Lower lobe of right lung (tissue), 2 donors: ENCODE data around the gene MAGI2. TPM values are rescaled to one million over a fixed set of nuclear protein-coding genes. Genes with fewer than 3 reads are reported as not detected.

ENCODE experiments used
- ATAC-seq, 2 donors: fragments of 200-7000 bp; cut with Tn5 transposase; one replicate each; pipeline ENCODE4 v1.9.1; 2020 to 2022; ENCODE audit warnings: mild to moderate bottlenecking in 2 of 2, moderate library complexity in 2 of 2
- DNase-seq: peaks from one replicate; pipeline ENCODE4 v3.0.0-alpha.2; 2020
- H3K27ac ChIP-seq: fragments of 200-600 bp; one replicate; pipeline ENCODE4 v1.8.0; 2022
- H3K27me3 ChIP-seq: fragments of 200-600 bp; one replicate; pipeline ENCODE4 v1.8.0; 2022; ENCODE audit warnings: low read depth
- H3K36me3 ChIP-seq: fragments of 200-600 bp; one replicate; pipeline ENCODE4 v1.8.0; 2022; ENCODE audit warnings: mild to moderate bottlenecking
- H3K4me1 ChIP-seq: fragments of 200-600 bp; one replicate; pipeline ENCODE4 v1.8.0; 2022
- H3K4me3 ChIP-seq: fragments of 200-600 bp; one replicate; pipeline ENCODE4 v1.8.0; 2022; ENCODE audit warnings: mild to moderate bottlenecking
- H3K9me3 ChIP-seq: fragments of 200-600 bp; one replicate; pipeline ENCODE4 v1.8.0; 2022
- CTCF ChIP-seq: fragments of 200-600 bp; IDR thresholded peaks from one replicate; pipeline ENCODE4 v1.8.0; 2022; ENCODE audit warnings: antibody characterized with exemption, mild to moderate bottlenecking
- intact Hi-C: fragments of 100-400 bp; cut with DNase I; formaldehyde crosslinking; loops from one replicate; pipeline ENCODE4 v1.11.0; 2022
- total RNA-seq: library from RNA; stranded (reverse); fragmentation: NEBNext Ultra II Directional; extraction: Animal tissue kit (Norgen Biotek cat#: 25700); gene quantifications from one replicate; pipeline ENCODE4 v1.2.1, GENCODE V29; 2021
- donor health status: DM: no; HTN: yes; CAD: no; lungs with severe emphysema.

The MAGI2 gene
- total RNA-seq, 1 donor from 2014 or later, result 15.3 TPM

GRCh38 chr7:78139335-78139734, 1314.1 kb downstream of the MAGI2 start:
- Histone ChIP-seq H3K27ac (no peak overlapping the region), H3K9me3 (no peaks in the 10 kb centered on the region), H3K4me1 (no peaks in the 10 kb centered on the region), H3K27me3 (no peaks in the 10 kb centered on the region), H3K36me3 (no peaks in the 10 kb centered on the region), H3K4me3 (no peak overlapping the region)
- intact Hi-C loops, result no loop called here
- ATAC-seq (no peak), DNase-seq (no peak)
- no peak for TF ChIP-seq CTCF

- H3K4me3 ChIP-seq, result no peak overlapping the region
- no peak overlapping the region for H3K27ac ChIP-seq
- no peaks in the 10 kb centered on the region for H3K27me3 ChIP-seq
- no peak for DNase-seq
- H3K9me3 ChIP-seq, result no peaks in the 10 kb centered on the region
- no peaks in the 10 kb centered on the region for H3K36me3 ChIP-seq
- ATAC-seq, result no peak
- intact Hi-C loops, result no loop called here
- no peak for TF ChIP-seq CTCF
- no peaks in the 10 kb centered on the region for H3K4me1 ChIP-seq
Measured at GRCh38 chr7:78134774-78135173, 1318.7 kb downstream of the MAGI2 start.

- peak; percentile 43 for TF ChIP-seq CTCF
- Histone ChIP-seq H3K36me3 (no peaks in the 10 kb centered on the region), H3K27ac (no peak overlapping the region), H3K4me1 (no peaks in the 10 kb centered on the region), H3K4me3 (no peak overlapping the region), H3K27me3 (no peaks in the 10 kb centered on the region), H3K9me3 (no peaks in the 10 kb centered on the region)
- ATAC-seq (peak; percentile 43 to 44), DNase-seq (no peak)
- intact Hi-C loops, result no loop called here
Measured at GRCh38 chr7:78134256-78134655, 1319.2 kb downstream of the MAGI2 start.

- Histone ChIP-seq H3K9me3 (no peaks in the 10 kb centered on the region), H3K4me1 (no peaks in the 10 kb centered on the region), H3K36me3 (no peaks in the 10 kb centered on the region), H3K4me3 (no peak overlapping the region), H3K27me3 (no peaks in the 10 kb centered on the region), H3K27ac (no peak overlapping the region)
- ATAC-seq (peak; percentile 78 to 88), DNase-seq (peak; percentile 55)
- no peak for TF ChIP-seq CTCF
- intact Hi-C loops, result no loop called here
Measured at GRCh38 chr7:78130446-78131215, 1322.8 kb downstream of the MAGI2 start.

GRCh38 chr7:78129865-78130264, 1323.6 kb downstream of the MAGI2 start:
- no peaks in the 10 kb centered on the region for H3K9me3 ChIP-seq
- TF ChIP-seq CTCF, result no peak
- H3K4me3 ChIP-seq, result no peak overlapping the region
- no peak for ATAC-seq
- DNase-seq, result no peak
- no peaks in the 10 kb centered on the region for H3K36me3 ChIP-seq
- no peaks in the 10 kb centered on the region for H3K27me3 ChIP-seq
- H3K4me1 ChIP-seq, result no peaks in the 10 kb centered on the region
- intact Hi-C loops, result no loop called here
- H3K27ac ChIP-seq, result no peak overlapping the region
